ENCODE data around the gene MAPK10.

Gene MAPK10

DNA sequence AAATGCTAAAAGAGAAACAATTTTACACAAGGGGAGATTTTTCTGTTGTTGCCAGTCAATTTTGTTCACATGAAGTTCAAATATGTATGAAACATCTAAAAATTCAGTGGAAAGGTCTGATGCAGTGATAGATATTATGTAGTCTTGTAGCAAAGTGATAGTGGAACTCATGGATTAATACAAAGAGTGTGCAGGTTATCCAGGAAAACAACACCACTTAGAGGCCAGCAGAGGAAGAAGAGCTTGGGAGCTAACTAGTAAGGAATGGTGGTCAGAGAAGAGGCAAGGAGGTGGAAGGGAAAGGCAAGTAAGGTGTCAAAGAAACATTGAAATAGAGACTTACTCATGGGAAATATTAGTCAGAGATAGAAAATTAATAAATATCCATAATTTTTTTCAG is 395.6 kb downstream of the MAPK10 start:
- DNase-seq: no peak

DNA sequence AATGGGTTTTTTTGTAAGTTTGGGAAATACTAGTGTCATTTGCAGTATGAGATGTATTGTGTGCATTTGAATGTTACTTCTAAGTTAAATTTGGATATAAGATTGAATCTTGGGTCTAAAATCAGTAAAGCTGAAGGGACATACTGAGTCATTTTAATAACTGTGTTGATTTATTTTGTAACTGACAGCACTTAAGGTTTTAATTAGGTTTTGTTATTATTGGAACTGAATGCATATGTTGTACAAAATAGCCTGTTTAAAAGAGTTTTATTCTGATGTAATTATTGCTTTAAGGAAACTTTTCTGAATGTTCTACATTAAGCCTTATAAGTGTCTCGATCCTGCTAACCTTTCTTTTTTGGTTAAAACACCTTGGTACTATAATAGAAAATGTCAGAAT is 396.6 kb downstream of the MAPK10 start:
- no peak for DNase-seq

DNA sequence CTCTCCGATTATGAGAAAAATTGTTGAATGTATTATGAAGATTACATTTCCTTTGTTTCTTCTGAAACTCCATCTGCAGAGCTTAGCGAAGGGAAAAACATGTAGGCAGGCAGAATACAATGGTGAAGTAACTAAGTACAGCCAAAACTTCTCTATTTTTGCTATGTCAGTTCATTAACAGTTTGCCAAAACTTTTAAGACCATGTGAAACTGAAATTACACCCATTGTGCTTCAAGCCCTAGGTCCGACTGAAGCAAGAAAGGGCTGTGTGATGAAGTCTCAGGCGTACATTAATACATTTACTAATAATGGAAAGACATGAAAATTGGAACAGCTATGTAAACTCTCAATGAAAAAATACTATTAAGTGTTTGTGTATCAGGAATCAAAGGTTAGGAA is 398.0 kb downstream of the MAPK10 start:
- no peak for DNase-seq

DNA sequence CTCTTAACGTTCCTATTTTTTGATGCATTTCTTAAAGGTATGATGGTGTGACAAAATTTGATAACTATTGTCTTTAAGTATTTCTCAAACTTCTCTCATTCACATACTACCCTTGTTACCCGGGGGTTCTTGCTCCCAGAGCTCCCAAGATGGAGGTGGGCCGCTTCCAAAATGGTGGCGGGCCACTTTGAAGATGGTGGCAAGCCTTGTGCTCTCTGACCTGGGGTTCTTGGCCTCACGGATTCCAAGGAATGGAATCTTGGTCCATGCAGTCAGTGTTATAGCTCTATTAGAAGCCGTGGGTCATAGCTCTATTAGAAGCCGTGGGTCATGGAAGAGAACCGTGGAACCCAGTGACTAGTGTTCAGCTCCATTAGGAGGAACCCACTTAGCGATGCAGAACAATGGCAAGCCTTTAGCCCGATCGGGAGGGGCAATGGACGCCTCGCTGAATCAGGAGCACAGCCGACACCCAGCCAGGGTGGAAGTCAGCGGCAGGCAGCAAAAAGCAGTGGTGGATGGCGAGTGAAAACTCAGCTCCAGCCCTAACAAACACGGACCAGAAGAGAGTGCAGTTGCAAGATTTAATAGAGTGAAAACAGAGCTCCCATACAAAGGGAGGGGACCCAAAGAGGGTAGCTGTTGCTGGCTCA is 403.4 kb downstream of the MAPK10 start:
- no peak for DNase-seq

DNA sequence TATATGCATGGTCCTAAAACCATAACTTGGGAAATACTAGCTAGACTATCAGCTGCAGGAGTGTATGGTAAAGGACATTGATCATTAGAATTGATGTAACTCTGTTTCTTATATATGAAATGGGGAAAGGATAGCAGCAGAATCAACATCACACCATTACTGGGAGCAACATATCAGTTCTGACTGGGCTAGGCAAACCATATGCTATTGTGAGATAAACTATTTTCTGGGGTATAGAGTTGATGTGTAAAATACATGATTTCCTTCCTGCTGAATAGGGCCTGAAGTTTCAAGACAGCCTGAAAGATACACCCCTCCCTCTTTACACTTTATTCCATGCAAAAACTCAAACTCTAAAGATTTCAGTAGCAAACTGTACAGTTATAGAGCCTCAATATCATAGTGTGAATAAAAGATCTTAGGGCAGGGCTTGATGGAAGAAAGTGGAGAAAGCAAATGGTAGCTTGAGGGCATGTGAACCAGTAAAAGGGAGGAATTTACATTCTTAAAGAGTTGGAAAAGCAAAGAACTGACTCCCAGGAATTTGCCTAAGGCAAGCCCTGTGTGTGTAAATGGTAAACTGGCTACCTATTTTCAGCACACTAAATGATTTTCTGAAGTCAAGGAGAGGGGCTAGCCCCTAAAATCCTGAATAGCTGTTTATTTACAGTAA is 404.1 kb downstream of the MAPK10 start:
- no peak for DNase-seq

DNA sequence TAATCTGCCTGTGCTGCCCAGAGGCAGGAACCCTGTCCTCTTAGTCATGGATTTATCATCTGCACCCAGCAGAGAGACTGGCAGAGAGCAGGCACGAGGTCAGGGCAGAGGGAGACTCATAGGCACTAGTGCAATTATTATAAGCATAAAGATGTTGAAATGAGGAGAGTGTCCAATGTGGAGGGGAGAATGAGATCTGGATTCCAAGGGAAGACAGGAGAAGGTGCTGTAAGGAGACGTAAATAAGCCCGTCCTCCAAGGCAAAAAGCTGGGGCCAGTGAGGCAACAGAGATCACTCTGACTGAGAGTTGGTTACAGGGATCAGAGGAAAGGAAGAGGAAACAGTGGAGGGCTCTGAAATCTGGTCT is 406.2 kb downstream of the MAPK10 start:
- DNase-seq: no peak

DNA sequence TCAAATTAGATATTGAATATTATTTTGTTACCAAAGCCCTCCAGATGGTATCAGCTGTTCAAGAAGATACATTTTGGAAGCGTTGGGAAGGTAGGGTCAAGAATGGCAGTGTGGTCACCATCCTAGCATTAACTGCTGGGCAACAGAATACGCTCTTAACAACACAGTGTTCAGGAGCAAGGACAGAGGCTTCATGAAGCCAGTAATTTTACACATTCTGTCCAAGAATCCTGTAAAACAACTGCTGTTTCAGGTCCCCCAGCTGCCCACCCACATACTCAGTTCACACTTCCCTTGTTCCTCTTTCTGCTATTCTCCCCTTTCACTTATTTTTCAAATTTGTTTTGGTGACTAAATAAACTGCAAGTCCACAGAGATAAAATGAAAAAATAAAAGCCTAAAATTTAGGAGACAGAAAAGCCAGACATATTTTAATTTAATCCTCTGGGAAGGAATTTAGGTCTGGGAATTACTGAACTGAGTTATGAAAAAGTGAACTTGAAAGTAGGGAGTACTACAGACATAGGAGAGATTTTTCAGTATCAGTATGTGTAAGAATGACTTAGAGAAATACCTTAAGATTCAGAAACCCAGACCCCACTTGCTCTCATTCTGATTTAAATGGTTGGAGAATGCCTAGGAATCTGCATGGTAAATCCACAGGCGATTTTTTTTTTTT is 406.7 kb downstream of the MAPK10 start:
- DNase-seq: no peak

DNA sequence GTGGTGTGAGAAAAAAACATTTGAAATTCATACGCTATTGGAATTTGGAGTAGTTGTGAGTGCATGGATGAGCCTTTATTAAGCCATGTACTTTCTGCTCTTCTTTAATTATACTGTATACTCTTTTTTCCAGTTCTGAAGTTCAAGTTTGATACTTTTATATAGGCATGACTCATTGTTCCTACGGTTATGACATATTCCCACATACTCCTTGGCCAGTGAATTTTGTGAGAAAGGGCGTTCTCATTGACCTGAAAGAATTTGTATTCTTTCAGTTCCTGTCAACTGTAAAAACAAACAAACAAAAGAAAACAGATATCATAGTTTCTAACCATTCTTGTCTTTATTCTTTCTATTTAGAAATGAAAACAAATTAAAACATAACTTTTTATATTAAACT is 407.3 kb downstream of the MAPK10 start:
- no peak for DNase-seq

DNA sequence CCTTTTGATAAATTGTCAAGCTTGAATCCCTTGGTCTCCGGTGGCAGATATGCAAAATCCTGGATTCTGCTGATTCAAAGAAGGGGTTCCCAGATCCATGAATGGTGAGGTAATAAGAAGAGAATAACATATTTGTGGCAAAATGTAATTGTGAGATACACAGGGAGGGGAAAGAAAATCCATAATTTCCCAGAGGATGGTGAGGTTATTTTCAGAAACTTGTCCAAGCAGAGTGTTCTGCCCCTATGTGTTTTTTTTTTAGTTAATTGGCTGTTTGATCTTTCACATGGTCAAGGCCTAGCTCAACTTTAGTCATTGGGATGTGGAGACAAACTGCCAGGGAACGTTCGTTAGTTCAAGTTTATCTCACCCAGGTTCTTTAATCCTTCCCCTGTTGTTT is 408.8 kb downstream of the MAPK10 start:
- no peak for DNase-seq

DNA sequence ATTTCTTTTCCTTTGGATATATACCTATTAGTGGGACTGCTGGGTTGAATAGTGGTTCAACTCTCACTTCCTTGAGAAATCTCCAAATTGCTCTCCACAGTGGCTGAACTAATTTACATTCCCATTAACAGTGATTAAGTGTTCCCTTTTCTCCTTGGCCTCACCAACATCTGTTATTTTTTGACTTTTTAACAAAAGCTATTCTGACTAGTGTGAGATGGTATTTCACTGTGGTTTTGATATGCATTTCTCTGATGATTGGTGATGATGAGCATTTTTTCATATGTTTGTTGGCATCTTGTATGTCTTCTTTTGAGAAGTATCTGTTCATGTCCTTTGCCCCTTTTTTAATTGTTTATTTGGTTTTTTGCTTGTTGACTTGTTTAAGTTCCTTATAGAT is 413.0 kb downstream of the MAPK10 start:
- no peak for DNase-seq

DNA sequence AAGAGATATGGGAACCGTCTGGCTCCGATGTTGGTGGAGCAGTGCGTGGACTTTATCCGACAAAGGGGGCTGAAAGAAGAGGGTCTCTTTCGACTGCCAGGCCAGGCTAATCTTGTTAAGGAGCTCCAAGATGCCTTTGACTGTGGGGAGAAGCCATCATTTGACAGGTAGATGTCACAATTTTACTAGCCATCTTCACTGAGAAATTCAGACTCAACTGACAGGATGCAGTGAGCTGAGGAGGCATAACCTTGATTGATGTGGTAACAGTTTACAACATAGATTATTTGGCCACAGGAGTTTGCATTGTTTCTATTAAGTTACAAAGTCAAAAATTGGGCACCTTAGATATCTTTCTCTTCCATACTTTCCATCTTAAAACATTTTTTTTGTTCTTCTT is 417.7 kb downstream of the MAPK10 start:
- no peak for DNase-seq

DNA sequence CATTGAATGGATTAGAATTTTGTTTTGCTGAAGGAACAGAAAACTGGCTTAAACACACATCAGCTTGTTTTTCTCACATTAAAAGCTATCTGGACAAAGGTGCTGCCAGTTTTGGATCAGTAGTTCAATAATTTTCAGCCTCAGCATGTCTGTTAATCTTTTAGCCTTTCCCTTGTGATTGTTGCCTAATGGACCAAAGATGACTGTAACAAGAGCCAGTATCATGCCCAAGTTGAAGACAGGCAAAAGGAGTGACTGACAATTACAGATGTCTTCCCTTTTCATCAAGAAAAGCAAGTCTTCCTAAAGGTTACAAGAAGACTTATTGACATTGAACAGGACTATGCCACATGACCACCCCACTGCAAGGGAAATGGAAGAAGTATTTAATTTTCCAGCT is 419.7 kb downstream of the MAPK10 start:
- DNase-seq: no peak
